Ascending aorta (tissue), 2 donors: ENCODE data around the gene TMX3. TPM values are rescaled to one million over a fixed set of nuclear protein-coding genes. Genes with fewer than 3 reads are reported as not detected.

ENCODE experiments used
- DNase-seq, 2 donors: peaks; one replicate each; pipeline ENCODE4 v3.0.0-alpha.2; 2019; ENCODE audit warnings: low spot score in 2 of 2
- H3K27ac ChIP-seq, 2 donors: fragments of 200-600 bp; sonication (generic); one replicate each; pipeline ENCODE4 v1.5.1; 2016 to 2017; ENCODE audit warnings: mild to moderate bottlenecking in 1 of 2
- H3K27me3 ChIP-seq: fragments of 200-600 bp; sonication (generic); one replicate; pipeline ENCODE4 v1.5.1; 2017
- H3K36me3 ChIP-seq, 2 donors: fragments of 200-600 bp; sonication (generic); one replicate each; pipeline ENCODE4 v1.5.1; 2016
- H3K4me1 ChIP-seq, 2 donors: fragments of 200-600 bp; sonication (generic); one replicate each; pipeline ENCODE4 v1.5.1; 2016 to 2017; ENCODE audit warnings: mild to moderate bottlenecking in 1 of 2
- H3K4me3 ChIP-seq, 2 donors: fragments of 200-600 bp; sonication (generic); one replicate each; pipeline ENCODE4 v1.5.1; 2016 to 2017; ENCODE audit warnings: mild to moderate bottlenecking in 1 of 2
- H3K9me3 ChIP-seq, 2 donors: fragments of 200-600 bp; sonication (generic); one replicate each; pipeline ENCODE4 v1.5.1; 2016
- CTCF ChIP-seq, 3 experiments: fragments of 200-600 bp in 2 of 3; fragments of 450-650 bp in 1 of 3; sonication (generic) in 2 of 3; IDR thresholded peaks; one replicate each; pipeline ENCODE4 v1.5.1; 2016 to 2019; ENCODE audit warnings: antibody characterized with exemption in 3 of 3, mild to moderate bottlenecking in 1 of 3, moderate library complexity in 1 of 3
- intact Hi-C: fragments of 100-400 bp; cut with DNase I; formaldehyde crosslinking; loops from one replicate; pipeline ENCODE4 v1.15.1; 2023
- total RNA-seq: library from RNA; depleted of rRNA; stranded (reverse); fragments of >200 nt; gene quantifications from one replicate; pipeline ENCODE4 v1.1.0, GENCODE V29; 2016

The TMX3 gene
- total RNA-seq, 1 donor from 2014 or later, result 12.9 TPM

- Histone ChIP-seq H3K27me3 (no peaks in the 10 kb centered on the region), H3K4me3 (no peak overlapping the region), H3K4me1 (no peaks in the 10 kb centered on the region), H3K9me3 (no peaks in the 10 kb centered on the region), H3K27ac (no peak overlapping the region), H3K36me3 (no peaks in the 10 kb centered on the region)
- no peak for DNase-seq
- intact Hi-C loops, result no loop called here
- no peak for TF ChIP-seq CTCF (IDR thresholded peaks at IDR 0.05)
Observed at GRCh38 chr18:68734308-68734707, 19.4 kb upstream of the TMX3 start.

- no peak overlapping the region for H3K4me3 ChIP-seq
- no peak for DNase-seq
- intact Hi-C loops, result no loop called here
- H3K36me3 ChIP-seq, result no peaks in the 10 kb centered on the region
- H3K27me3 ChIP-seq, result no peaks in the 10 kb centered on the region
- no peak for TF ChIP-seq CTCF (IDR thresholded peaks at IDR 0.05)
- no peaks in the 10 kb centered on the region for H3K4me1 ChIP-seq
- no peak overlapping the region for H3K27ac ChIP-seq
- no peaks in the 10 kb centered on the region for H3K9me3 ChIP-seq
Observed at GRCh38 chr18:68733707-68734106, 18.8 kb upstream of the TMX3 start.

- Histone ChIP-seq H3K9me3 (no peaks in the 10 kb centered on the region), H3K27me3 (no peaks in the 10 kb centered on the region), H3K4me1 (no peaks in the 10 kb centered on the region), H3K36me3 (no peaks in the 10 kb centered on the region), H3K27ac (no peak overlapping the region), H3K4me3 (no peak overlapping the region)
- DNase-seq, result no peak
- no peak for TF ChIP-seq CTCF (IDR thresholded peaks at IDR 0.05)
- intact Hi-C loops, result no loop called here
Observed at GRCh38 chr18:68728081-68728700, 13.3 kb upstream of the TMX3 start.

GRCh38 chr18:68727506-68727905 lies 12.6 kb upstream of the TMX3 start:
- Histone ChIP-seq H3K27ac (no peak overlapping the region), H3K9me3 (no peaks in the 10 kb centered on the region), H3K4me1 (no peaks in the 10 kb centered on the region), H3K36me3 (no peaks in the 10 kb centered on the region), H3K27me3 (no peaks in the 10 kb centered on the region), H3K4me3 (no peak overlapping the region)
- no peak for TF ChIP-seq CTCF (IDR thresholded peaks at IDR 0.05)
- DNase-seq, result no peak
- intact Hi-C loops, result no loop called here

- TF ChIP-seq CTCF (IDR thresholded peaks at IDR 0.05), result no peak
- intact Hi-C loops, result no loop called here
- no peaks in the 10 kb centered on the region for H3K4me1 ChIP-seq
Observed at GRCh38 chr18:68725346-68725745, 10.4 kb upstream of the TMX3 start.

GRCh38 chr18:68724021-68724420 lies 9.1 kb upstream of the TMX3 start:
- H3K36me3 ChIP-seq, result no peaks in the 10 kb centered on the region
- H3K27me3 ChIP-seq, result no peaks in the 10 kb centered on the region
- intact Hi-C loops, result no loop called here
- no peak overlapping the region for H3K27ac ChIP-seq
- no peaks in the 10 kb centered on the region for H3K4me1 ChIP-seq
- H3K4me3 ChIP-seq, result no peak overlapping the region
- no peak for DNase-seq
- no peak for TF ChIP-seq CTCF (IDR thresholded peaks at IDR 0.05)
- no peaks in the 10 kb centered on the region for H3K9me3 ChIP-seq

More at GRCh38 chr18:68725346-68725745, 10.4 kb upstream of the TMX3 start:
- Histone ChIP-seq H3K27ac (no peak overlapping the region), H3K9me3 (no peaks in the 10 kb centered on the region), H3K36me3 (no peaks in the 10 kb centered on the region), H3K27me3 (no peaks in the 10 kb centered on the region), H3K4me3 (no peak overlapping the region)
- no peak for DNase-seq
